ENCODE data around the gene DYNC1I2.

DYNC1I2 gene

DNA sequence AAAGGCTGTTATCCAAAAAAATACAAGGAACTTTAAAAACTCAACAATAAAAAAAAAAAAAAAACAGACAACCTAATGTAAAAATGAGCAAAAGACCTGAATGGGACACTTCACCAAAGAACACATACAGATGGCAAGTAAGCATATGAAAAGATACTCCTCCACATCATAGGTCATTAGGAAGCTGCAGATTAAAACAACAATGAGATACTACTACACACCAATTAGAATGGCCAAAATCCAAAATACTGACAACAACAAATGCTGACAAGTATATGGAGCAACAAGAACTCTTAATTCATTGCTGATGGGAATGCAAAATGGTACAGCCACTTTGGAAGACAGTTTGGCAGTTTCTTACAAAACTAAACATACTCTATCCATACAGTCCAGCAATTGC lies 84.2 kb downstream of the DYNC1I2 start:
- no peak for TF ChIP-seq MAX (IDR thresholded peaks at IDR 0.05)
- TF ChIP-seq, protein P1, sequence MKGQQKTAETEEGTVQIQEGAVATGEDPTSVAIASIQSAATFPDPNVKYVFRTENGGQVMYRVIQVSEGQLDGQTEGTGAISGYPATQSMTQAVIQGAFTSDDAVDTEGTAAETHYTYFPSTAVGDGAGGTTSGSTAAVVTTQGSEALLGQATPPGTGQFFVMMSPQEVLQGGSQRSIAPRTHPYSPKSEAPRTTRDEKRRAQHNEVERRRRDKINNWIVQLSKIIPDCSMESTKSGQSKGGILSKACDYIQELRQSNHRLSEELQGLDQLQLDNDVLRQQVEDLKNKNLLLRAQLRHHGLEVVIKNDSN (IDR thresholded peaks at IDR 0.05), result no peak
- TF ChIP-seq TEAD4 (IDR thresholded peaks at IDR 0.05), result no peak
- no peak for TF ChIP-seq FOXM1 (IDR thresholded peaks at IDR 0.05; ENCODE audit: borderline replicate concordance, low read depth)
- TF ChIP-seq EGR1 (IDR thresholded peaks at IDR 0.05), result no peak
- no peak for TF ChIP-seq CREB1 (IDR thresholded peaks at IDR 0.05; ENCODE audit: low read depth)
- no peak for TF ChIP-seq CEBPB (IDR thresholded peaks at IDR 0.05)
- no peak for TF ChIP-seq RAD21 (IDR thresholded peaks at IDR 0.05; ENCODE audit: low read depth)
- no peak for TF ChIP-seq NFIC (IDR thresholded peaks at IDR 0.05)
- no peak for TF ChIP-seq EP300 (IDR thresholded peaks at IDR 0.05; ENCODE audit: borderline replicate concordance)
- no peak for TF ChIP-seq ZBTB7A (IDR thresholded peaks at IDR 0.05; ENCODE audit: low read depth)
- no peak for TF ChIP-seq TAF1 (IDR thresholded peaks at IDR 0.05; ENCODE audit: low read depth)
- no peak for TF ChIP-seq YY1 (IDR thresholded peaks at IDR 0.05; ENCODE audit: low read depth)

DNA sequence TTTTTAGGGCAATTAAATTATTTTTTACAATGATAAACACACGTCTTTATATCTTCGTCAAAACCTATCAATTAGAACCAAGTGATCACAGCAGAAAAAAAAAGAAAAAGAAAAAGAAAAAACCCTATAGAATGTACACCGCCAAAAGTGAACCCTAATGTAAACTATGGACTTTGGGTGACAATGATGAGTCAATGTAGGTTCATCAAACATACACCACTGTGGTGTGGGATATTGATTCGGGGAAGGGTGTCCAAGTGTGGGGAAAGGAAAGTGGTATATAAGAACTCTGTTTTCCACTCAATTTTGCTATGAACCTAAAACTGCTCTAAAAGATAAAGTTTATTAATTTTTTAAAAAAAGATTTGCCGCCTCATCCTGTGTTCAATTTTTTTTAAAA lies 85.1 kb downstream of the DYNC1I2 start:
- TF ChIP-seq MAX (IDR thresholded peaks at IDR 0.05) (no peak), REST (IDR thresholded peaks at IDR 0.05; ENCODE audit: low read depth) (no peak), TEAD4 (IDR thresholded peaks at IDR 0.05) (no peak), RAD21 (IDR thresholded peaks at IDR 0.05; ENCODE audit: low read depth) (no peak), NFIC (IDR thresholded peaks at IDR 0.05) (no peak), TAF1 (IDR thresholded peaks at IDR 0.05; ENCODE audit: low read depth) (no peak), FOXM1 (IDR thresholded peaks at IDR 0.05; ENCODE audit: borderline replicate concordance, low read depth) (no peak), CREB1 (IDR thresholded peaks at IDR 0.05; ENCODE audit: low read depth) (no peak), ZBTB7A (IDR thresholded peaks at IDR 0.05; ENCODE audit: low read depth) (no peak), EGR1 (IDR thresholded peaks at IDR 0.05) (no peak), EP300 (IDR thresholded peaks at IDR 0.05; ENCODE audit: borderline replicate concordance) (no peak), CEBPB (IDR thresholded peaks at IDR 0.05) (no peak), YY1 (IDR thresholded peaks at IDR 0.05; ENCODE audit: low read depth) (no peak), TCF12 (IDR thresholded peaks at IDR 0.05; ENCODE audit: low read depth) (no peak)
- TF ChIP-seq, protein P1 (IDR thresholded peaks at IDR 0.05), result no peak

DNA sequence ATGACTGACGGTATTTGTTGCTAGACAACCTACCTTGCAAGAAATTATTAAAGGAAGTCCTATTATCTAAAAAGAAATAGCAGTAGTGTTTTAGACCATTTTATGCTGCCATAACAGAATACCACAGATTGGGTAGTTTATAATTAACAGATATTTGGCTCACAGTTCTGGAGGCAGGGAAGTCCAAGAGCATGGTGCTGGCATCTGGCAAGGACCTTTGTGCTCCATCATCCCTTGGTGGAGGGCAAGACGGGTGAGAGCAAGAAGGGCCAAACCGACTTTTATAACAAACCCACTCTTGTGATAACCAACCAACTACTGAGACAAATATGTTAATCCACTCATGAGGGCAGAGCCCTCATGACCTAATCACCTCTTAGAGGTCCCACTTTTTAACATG lies 91.2 kb downstream of the DYNC1I2 start:
- TF ChIP-seq NFIC (IDR thresholded peaks at IDR 0.05) (no peak), REST (IDR thresholded peaks at IDR 0.05; ENCODE audit: low read depth) (no peak), TEAD4 (IDR thresholded peaks at IDR 0.05) (no peak), RAD21 (IDR thresholded peaks at IDR 0.05; ENCODE audit: low read depth) (no peak), FOXM1 (IDR thresholded peaks at IDR 0.05; ENCODE audit: borderline replicate concordance, low read depth) (no peak), EP300 (IDR thresholded peaks at IDR 0.05; ENCODE audit: borderline replicate concordance) (no peak), YY1 (IDR thresholded peaks at IDR 0.05; ENCODE audit: low read depth) (no peak), CEBPB (IDR thresholded peaks at IDR 0.05) (no peak), ZBTB7A (IDR thresholded peaks at IDR 0.05; ENCODE audit: low read depth) (no peak), EGR1 (IDR thresholded peaks at IDR 0.05) (no peak)

DNA sequence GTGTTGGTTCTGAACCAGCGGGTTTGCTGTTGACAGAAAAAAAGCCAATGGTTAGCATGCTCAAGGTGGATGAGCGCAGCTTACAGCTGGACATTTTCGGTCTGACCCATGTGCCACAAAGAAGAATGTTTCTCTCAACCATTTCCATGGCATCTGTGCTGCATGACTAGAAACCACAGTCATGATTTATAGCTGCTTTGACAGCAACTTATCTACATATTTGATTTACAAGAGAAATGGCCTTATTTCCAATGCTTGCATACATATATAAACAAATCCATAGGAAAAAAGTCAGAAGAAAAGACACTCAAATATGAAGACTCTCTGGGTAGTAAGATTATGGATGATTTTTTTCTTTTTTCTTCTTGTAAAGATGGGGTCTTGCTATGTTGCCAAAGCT lies 98.2 kb downstream of the DYNC1I2 start:
- TF ChIP-seq TCF12 (IDR thresholded peaks at IDR 0.05; ENCODE audit: low read depth) (no peak), EP300 (IDR thresholded peaks at IDR 0.05; ENCODE audit: borderline replicate concordance) (no peak), REST (IDR thresholded peaks at IDR 0.05; ENCODE audit: low read depth) (no peak), CREB1 (IDR thresholded peaks at IDR 0.05; ENCODE audit: low read depth) (no peak), YY1 (IDR thresholded peaks at IDR 0.05; ENCODE audit: low read depth) (no peak), TEAD4 (IDR thresholded peaks at IDR 0.05) (no peak), MAX (IDR thresholded peaks at IDR 0.05) (no peak), FOXM1 (IDR thresholded peaks at IDR 0.05; ENCODE audit: borderline replicate concordance, low read depth) (no peak), RAD21 (IDR thresholded peaks at IDR 0.05; ENCODE audit: low read depth) (no peak), EGR1 (IDR thresholded peaks at IDR 0.05) (no peak), TAF1 (IDR thresholded peaks at IDR 0.05; ENCODE audit: low read depth) (no peak), ZBTB7A (IDR thresholded peaks at IDR 0.05; ENCODE audit: low read depth) (no peak), NFIC (IDR thresholded peaks at IDR 0.05) (no peak), CEBPB (IDR thresholded peaks at IDR 0.05) (no peak)
- TF ChIP-seq, protein P1 (IDR thresholded peaks at IDR 0.05), result no peak

All from Ishikawa (cell line).